C4-2B (cell line): ENCODE data around the gene KRTAP20-1.

ENCODE experiments used
- ZFX ChIP-seq: fragments of 450-650 bp; IDR thresholded peaks from 2 replicates; pipeline ENCODE4 v1.6.1; 2017
- TF ChIP-seq, protein P1 (sequence below): fragments of 450-650 bp; conservative IDR thresholded peaks from 2 replicates; pipeline ENCODE4 v1.5.1; 2017; ENCODE audit warnings: mild to moderate bottlenecking

DNA sequence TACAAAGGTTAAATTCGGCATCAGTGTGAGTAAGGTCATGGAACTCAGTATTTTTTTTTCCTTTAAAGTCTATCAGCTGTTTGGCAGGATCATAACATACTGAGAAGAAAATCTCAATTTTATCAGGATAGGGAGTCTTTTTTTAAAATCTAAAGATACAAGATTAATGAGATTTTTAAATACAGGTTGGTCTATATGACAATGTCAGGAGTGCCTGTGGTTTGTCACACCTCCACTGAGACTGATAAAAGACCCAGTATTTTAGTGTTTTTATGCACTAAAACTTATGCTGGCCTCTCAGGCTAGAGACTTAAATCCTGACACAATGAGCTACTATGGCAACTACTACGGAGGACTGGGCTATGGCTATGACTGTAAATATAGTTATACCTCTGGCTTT, 26.3 kb downstream of the KRTAP20-1 start, which contains the start of gene KRTAP20-3:
- TF ChIP-seq, protein P1, sequence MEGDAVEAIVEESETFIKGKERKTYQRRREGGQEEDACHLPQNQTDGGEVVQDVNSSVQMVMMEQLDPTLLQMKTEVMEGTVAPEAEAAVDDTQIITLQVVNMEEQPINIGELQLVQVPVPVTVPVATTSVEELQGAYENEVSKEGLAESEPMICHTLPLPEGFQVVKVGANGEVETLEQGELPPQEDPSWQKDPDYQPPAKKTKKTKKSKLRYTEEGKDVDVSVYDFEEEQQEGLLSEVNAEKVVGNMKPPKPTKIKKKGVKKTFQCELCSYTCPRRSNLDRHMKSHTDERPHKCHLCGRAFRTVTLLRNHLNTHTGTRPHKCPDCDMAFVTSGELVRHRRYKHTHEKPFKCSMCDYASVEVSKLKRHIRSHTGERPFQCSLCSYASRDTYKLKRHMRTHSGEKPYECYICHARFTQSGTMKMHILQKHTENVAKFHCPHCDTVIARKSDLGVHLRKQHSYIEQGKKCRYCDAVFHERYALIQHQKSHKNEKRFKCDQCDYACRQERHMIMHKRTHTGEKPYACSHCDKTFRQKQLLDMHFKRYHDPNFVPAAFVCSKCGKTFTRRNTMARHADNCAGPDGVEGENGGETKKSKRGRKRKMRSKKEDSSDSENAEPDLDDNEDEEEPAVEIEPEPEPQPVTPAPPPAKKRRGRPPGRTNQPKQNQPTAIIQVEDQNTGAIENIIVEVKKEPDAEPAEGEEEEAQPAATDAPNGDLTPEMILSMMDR = no peak
- TF ChIP-seq ZFX = no peak
